Fibroblast of pulmonary artery (primary cell): ENCODE data around the gene LIMS4.
"Not testable (repeated sequence)": the region's sequence is repeated elsewhere in the genome, so short reads cannot be mapped to it uniquely, and the experiment has no call there.

Experiments
- DNase-seq: peaks from one replicate; pipeline ENCODE4 v3.0.0-alpha.2; 2010; ENCODE audit warnings: low read depth
- H3K4me3 ChIP-seq: replicated peaks from 2 replicates; pipeline ENCODE4 v1.5.1; 2011; ENCODE audit warnings: low read depth, mild to moderate bottlenecking, control low read depth, low read length, moderate library complexity

Gene LIMS4

DNA sequence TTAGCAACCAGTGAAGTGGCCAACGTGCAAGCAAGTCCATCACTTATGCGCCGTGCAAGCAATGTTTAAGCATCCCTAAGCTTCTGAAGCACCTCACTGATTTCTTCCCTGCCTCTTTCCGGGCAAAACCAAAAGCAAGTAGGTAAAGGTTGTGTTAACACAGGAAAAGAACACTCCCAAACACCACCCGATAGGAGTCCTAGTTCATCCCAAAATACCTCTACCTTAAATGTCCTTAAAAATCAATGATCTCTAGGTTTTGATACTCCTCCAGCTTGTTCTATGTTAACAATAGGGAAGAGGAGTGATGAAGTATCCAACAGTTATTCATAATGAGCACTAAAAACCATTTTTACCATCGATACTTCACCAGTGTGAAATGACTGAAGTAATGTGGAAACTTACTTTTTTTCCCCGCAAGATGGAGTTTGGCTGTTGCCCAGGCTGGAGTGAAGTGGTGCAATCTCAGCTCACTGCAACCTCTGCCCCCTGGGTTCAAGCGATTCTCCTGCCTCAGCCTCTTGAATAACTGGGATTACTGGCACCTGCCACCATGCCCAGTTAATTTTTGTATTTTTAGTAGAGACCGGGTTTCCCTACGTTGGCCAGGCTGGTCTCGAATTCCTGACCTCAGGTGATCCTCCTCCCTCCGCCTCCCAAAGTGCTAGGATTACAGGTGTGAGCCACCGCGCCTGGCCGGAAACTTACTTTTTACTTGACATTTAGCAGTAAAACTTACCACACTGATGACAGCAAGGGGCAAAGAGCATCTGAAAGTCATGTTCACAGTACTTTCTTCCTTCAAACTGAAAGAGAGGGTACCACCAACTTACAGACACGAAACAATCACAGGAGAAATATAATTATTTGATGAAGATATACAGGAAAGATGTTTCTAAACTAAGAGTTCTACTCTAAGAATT lies 16.1 kb downstream of the LIMS4 start:
- not testable (repeated sequence) for DNase-seq, H3K4me3 ChIP-seq

DNA sequence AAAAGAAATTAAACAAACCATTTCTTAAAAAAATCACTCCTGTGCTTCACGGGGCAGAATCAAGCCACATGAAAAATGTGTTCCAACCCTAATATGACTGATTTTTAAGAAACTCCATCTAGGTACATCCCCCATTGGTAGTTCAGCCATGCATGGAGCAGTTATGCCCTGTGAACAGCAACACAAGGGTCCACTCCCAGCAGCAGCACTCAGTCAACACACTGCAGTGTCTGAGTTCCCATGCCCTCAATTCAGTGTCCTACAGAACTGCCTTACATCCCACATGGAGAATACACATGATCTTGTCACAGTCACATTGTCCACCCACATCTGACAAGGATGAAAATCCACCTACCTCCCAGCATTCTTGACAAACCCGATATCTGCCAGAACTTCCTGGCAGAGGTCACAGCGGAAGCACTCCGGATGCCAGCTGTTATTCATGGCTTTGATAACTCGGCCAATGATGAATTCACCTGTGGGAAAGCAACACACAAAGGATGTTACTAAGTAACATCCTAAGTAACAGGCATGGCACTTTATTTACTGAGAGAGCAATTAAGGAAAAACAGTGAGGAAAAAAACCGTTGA lies 17.4 kb downstream of the LIMS4 start:
- not testable (repeated sequence) for DNase-seq, H3K4me3 ChIP-seq

DNA sequence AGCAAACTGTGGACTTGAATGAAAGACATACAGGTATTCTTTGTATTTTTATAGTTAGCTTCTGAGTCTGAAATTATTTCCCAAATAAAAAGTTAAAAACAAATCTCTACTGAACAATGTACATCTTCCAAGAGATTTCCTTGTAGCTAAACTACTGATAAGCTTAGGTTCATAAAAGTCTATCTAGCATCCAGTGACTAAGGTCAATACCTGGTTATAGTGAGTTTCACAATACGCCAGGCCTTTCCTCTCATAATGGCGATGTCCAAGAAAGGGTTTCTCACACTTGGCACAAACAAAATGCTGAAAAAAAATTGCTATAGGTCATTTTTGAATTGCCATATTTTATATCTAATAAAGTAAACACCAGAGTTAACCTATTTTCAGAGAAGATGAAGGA lies 21.7 kb downstream of the LIMS4 start:
- not testable (repeated sequence) for H3K4me3 ChIP-seq, DNase-seq

GRCh38 chr2:110449127-110449947 lies 23.3 kb downstream of the LIMS4 start:
- H3K4me3 ChIP-seq, DNase-seq: not testable (repeated sequence)

- not testable (repeated sequence) for DNase-seq, H3K4me3 ChIP-seq
Measured at GRCh38 chr2:110446644-110447043, 26.0 kb downstream of the LIMS4 start.

DNA sequence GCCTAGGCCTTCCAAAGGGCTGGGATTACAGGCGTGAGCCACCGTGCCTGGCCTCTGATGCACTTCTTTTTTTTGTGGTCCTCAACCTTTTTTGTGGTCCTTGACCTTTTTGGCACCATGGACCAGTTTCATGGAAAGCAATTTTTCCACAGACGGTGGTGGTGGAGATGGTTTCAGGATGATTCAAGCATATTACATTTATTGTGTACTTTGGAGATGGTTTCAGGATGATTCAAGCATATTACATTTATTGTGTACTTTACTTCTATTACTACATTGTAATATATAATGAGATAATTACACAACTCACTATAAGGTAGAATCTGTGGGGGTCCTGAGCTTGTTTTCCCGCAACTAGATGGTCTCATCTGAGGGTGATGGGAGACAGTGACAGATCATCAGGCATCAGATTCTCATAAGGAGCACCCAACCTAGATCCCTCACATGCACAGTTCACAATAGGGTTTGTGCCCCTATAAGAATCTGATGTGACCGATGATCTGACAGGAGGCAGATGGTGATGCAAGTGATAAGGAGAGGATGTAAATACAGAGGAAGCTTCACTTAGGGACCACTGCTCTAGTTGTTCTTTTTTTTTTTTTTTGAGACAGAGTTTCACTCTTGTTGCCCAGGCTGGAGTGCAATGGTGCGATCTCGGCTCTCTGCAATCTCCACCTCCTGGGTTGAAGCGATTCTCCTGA lies 29.2 kb downstream of the LIMS4 start:
- not testable (repeated sequence) for DNase-seq

GRCh38 chr2:110441905-110442304 lies 30.7 kb downstream of the LIMS4 start:
- not testable (repeated sequence) for DNase-seq, H3K4me3 ChIP-seq

More for the DNA sequence above, 29.2 kb downstream of the LIMS4 start:
- H3K4me3 ChIP-seq: not testable (repeated sequence)

DNA sequence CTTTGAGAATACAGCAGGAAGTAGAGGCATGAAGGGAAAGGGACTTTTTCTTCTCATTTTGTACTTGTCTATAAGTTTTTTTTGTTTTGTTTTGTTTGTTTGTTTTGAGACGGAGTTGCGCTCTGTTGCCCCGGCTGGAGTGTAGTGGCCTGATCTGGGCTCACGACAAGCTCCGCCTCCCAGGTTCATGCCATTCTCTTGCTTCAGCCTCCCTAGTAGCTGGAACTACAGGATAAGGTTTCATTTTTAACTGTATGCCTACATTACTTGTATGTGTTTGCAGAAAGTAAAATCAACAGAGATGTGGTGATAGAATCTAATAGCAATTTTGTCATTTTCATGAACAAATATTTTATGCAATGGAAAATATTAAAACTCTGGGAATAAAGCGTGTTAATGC lies 38.1 kb downstream of the LIMS4 start:
- not testable (repeated sequence) for H3K4me3 ChIP-seq, DNase-seq

DNA sequence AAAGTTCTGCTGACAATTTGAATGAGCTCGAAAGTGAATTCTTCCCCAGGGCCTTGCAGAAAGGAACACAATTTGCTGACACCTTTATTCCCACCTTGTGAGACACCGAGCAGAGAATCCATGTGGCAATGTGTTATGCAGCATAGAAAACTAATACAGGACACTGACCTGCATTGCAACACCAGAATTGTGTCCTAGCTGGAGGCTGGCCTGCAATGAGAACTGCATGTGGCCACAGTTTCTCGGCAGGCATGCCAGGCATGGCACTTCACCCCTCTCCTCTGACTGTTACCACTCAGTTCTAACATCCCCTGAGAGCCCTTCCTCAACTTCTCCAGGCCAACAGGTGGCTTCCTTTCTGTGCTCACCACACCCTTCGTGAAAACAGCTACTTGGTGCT lies 46.9 kb downstream of the LIMS4 start:
- DNase-seq, H3K4me3 ChIP-seq: not testable (repeated sequence)

DNA sequence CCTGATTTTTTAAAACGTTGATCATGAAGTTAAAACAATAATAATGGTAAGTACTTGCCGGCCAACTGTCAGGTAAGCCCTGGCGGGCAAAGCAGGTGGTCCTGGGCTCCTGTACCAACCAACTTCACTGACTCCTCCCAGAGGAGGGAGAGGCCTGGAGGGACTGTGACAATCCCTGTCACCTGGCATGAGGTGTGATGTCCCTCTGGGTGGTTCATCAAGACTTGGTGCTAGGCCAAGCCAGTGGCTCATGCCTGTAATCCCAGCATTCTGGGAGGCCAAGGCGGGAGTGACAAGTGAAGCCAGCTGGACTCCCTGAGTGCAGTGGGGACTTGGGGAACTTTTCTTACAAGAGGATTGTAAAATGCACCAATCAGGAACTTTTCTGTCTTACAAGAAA lies 48.2 kb downstream of the LIMS4 start:
- not testable (repeated sequence) for H3K4me3 ChIP-seq, DNase-seq

DNA sequence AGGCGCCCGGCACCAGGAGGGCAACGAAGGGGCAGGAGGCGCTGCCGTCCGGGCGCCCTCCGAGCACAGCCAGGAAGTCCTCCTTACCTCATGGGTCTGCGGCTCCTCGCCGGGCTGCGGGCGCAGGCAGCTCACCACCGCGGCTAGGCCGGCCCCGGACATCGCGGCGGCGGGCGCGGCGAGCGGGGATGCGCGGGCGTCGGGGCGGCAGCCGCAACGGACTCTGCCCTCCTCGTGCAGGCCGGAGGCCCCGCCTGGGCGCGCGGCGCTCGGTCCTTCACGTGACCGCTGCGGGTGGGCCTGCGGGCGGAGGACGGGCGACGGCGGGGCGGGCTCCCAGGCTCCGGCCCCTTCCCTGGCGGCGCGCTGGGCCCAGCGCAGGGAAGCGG lies 49.0 kb downstream of the LIMS4 start:
- not testable (repeated sequence) for DNase-seq

GRCh38 chr2:110422852-110423573 lies 49.6 kb downstream of the LIMS4 start:
- DNase-seq, H3K4me3 ChIP-seq: not testable (repeated sequence)

More for the DNA sequence above, 49.0 kb downstream of the LIMS4 start:
- H3K4me3 ChIP-seq: not testable (repeated sequence)

DNA sequence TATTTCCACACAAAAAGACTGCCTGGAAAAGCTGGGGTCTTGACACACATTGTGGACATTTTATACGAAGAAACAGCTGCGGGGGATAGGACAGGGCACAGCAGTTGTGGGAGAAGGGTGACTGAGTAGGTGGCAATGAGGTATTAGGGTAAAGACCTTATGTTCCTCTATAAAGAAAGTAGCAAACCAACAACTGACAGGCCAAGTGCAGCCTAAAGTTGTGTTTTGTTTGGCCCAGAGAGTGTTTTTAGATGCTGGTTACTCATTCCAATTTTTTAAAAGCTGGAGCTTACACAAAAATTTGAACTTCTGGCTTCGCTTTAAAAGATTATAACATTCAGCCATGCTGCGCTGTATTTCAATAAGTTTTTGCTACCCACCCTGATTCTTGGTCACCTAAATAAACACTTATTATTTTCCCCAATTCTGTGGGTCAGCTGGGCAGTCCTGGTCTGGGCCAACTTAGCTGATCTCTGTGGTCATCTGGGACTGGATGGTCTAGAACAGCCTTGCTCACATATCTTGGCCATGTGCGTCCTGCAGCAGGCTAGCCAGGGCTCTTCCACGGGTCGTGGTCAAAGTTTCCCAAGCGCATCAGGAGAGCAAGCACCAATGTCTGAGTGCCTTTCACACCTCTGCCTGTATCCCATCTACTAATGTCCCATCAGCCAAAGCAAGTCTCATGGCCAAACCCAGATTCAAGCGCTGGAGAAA lies 51.8 kb downstream of the LIMS4 start:
- H3K4me3 ChIP-seq, DNase-seq: not testable (repeated sequence)

GRCh38 chr2:110407142-110407541 lies 65.5 kb downstream of the LIMS4 start:
- not testable (repeated sequence) for H3K4me3 ChIP-seq, DNase-seq

- not testable (repeated sequence) for DNase-seq, H3K4me3 ChIP-seq
Measured at GRCh38 chr2:110404988-110405387, 67.6 kb downstream of the LIMS4 start.

DNA sequence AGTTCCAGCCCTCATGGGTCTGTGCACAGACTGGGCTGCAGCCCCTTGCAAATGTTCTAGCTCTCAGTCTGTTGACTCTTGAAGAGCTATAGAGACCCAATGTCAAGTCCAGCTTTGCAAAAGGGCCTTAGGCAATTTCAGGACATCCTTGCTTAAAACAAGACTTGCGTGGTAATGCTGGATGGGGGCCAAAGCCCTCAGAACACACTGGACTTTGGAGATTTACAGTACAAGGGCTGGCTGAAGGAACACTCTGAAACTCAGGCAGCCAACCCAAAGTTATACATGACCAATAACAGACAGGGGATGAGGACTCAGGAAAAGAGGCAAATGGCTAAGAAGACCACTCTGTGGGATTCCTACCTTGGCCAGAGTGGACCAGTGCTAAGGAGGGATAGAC lies 68.4 kb downstream of the LIMS4 start:
- H3K4me3 ChIP-seq, DNase-seq: not testable (repeated sequence)

GRCh38 chr2:110401001-110401618 lies 71.5 kb downstream of the LIMS4 start:
- DNase-seq, H3K4me3 ChIP-seq: not testable (repeated sequence)
